HS-27A (cell line): ENCODE results near the gene RAPGEF1.
"Not testable (repeated sequence)": the region's sequence is repeated elsewhere in the genome, so short reads cannot be mapped to it uniquely, and the experiment has no call there.

Source experiments
- DNase-seq: peaks from one replicate; pipeline ENCODE4 v3.0.0-alpha.2; 2012; ENCODE audit warnings: low read depth, missing footprints

Gene RAPGEF1

GRCh38 chr9:131562032-131562959 lies 177.6 kb downstream of the RAPGEF1 start:
- DNase-seq, result no peak

DNA sequence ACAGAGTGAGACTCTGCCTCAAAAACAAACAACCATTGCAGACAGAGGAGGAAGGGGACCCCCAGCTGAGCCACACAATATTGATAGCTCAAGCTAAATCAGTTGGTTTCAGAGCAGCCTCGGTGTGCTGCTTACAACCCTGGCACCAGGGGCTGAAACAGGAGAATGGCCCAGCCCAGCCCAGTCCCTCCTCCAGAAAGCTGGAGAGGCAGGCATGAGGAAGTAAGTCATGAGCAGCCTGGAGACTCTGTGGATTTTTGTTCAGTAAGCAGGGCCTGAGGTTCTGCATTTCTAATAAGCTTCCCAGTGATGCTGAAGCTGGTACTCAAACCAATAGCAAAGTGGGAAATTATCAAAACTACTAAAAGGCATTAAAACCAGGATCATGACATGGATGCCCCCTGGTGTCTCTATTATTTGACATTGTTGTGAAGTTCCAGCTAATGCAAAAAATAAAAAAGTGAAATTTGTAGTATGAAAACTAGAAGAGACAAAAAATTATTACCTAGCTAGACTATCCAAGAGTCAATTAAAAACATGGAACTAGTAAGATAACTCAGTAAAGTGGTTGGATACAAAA lies 180.4 kb downstream of the RAPGEF1 start:
- no peak for DNase-seq

- DNase-seq, result no peak
Measured at GRCh38 chr9:131557855-131558548, 181.9 kb downstream of the RAPGEF1 start.

GRCh38 chr9:131555841-131556673 lies 183.8 kb downstream of the RAPGEF1 start:
- DNase-seq, result no peak

GRCh38 chr9:131554843-131555351 lies 185.0 kb downstream of the RAPGEF1 start:
- DNase-seq, result no peak

DNA sequence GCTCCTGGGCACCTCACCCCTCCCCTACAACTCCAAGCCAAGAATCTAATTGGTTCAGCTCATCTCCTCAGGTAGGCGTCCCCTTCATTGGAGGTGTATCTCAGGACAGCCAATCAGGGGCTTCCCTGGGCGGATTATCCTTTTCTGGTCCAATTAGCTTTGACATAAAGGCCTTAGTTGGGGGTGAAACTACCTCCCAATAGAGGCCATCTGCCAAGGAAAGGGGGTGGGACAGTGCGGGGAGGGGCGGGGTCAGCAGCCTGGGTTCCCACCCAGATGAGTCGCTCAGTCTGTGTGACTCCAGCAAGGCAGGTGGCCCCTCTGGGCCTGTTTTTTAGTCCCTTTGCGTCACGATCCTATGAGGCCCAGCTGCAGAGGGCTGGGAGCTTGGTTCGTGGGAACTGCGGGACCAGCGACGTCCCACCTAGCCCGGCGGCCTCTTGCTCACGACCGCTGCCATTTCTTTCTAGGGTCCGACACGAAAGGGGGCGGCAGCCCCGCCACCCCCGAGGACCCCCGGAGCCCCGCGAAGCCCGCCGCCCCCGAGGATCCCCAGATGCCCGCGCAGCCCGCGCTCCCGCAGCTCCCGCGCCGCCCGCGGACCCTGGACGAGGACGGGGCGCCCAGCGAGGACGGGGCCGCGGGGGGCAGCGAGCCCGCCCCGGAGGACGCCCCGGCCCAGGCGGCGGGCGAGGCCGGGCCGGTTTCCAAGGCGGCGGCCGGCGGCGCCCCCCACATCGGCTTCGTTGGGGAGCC lies 185.6 kb downstream of the RAPGEF1 start:
- DNase-seq, result no peak

GRCh38 chr9:131552030-131552429 lies 187.8 kb downstream of the RAPGEF1 start:
- DNase-seq, result no peak

DNA sequence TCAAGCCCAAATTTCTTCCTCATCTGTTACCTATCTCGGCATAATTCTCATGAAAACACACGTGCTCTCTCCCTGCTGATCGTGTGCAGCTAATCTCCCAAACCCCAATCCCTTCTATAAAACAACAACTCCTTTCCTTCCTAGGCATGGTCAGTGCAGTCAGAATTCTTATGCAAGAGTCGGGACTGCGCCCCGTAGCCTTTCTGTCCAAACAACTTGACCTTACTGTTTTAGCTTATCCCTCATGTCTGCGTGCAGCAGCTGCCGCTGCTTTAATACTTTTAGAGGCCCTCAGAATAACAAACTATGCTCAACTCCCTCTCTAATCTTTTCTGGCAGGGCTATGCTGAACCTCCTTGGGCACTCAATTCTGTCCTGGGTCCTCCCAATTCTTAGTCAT lies 189.4 kb downstream of the RAPGEF1 start:
- DNase-seq, result not testable (repeated sequence)

DNA sequence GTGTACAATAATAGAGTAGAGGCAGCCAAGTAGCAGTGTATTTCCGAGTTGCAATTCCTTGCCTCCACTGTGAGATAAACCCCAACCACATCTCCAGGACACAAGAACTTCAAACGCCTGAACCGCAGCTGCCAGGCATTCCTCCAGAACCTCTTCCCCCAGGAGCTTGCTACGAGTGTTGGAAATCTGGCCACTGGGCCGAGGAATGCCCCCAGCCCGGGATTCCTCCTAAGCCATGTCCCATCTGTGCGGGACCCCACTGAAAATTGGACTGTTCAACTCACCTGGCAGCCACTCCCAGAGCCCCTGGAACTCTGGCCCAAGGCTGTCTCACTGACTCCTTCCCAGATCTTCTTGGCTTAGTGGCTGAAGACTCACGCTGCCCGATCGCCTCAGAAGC lies 190.7 kb downstream of the RAPGEF1 start:
- DNase-seq, result not testable (repeated sequence)

DNA sequence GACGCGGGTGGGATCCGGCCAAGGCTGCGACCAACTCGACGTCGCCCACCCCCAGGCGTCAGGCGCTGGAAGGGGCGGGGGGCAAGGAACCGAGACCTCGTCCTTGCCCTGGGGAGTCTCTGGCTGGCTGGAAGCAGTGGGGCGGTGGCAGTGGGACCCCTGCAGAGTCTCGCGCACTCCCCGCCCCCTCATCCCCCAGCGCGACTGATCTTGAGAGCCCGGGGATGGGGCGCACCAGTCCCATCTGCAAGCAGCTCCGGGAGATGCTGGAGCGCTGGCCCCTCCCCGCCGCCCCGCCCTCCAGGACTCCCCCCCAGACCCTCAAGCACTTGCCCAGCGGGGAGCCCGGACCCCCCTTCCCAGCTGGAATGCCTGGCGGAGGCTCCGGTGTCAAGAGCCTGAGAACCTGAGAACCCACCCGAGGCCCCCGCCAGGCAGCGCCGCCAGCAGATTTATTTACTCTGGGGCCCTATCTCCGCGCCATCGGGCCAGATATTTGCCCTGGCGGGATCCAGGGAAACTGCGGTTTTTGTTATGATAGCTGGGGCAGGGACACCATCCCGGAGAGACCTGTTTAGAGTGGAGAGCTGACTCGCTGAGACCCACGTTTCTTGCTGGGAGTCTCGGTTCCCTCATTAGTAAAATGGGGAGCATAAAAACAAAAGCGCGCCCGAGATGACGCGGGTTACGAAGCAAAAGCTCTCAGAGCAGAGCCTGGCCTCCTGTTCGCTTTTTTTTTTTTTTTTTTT lies 193.4 kb downstream of the RAPGEF1 start:
- DNase-seq, result no peak

- no peak for DNase-seq
Measured at GRCh38 chr9:131545786-131546335, 194.0 kb downstream of the RAPGEF1 start.

DNA sequence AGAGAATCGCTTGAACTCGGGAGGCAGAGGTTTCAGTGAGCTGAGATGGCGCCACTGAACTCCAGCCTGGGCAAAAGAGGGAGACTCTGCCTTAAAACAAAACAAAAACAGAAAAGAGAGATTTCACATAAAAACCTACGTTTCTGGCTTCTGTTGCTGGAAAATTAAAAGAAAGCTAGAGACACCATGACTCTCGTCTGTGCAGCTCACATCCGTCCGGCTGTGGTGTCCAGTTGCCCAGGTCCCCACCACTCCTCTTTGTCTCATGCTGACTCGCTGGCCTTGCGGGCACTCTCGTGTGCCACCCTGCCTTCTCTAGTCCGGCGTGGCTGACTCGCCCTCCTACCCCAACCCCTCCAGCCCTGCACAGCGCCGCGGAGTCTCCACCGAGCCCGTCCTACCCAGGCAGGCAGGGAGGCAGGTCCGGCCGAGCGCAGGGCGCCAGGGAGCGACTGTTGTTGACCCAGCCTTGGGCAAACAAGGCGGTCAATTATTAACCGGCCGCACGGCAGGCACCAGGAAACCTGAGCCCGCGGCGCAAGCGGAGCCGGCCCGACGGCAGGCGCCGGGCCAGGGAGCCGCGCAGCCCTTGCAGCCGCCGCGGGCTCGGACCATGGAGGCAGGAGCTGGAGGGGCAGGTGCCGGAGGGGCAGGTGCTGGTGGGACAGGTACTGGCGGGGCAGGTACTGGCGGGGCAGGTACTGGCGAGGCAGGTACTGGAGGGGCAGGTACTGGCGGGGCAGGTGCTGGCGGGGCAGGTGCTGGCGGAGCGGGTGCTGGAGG lies 194.7 kb downstream of the RAPGEF1 start, which contains the start of gene PRRT1B:
TSS of gene PRRT1B (plus strand) at position 521 of the 783 bp plus-strand sequence. CDS start at position 614, 93 bp downstream.
- no peak for DNase-seq

- no peak for DNase-seq
Measured at GRCh38 chr9:131543141-131543540, 196.7 kb downstream of the RAPGEF1 start.

GRCh38 chr9:131539223-131539923 lies 200.5 kb downstream of the RAPGEF1 start:
- no peak for DNase-seq

DNA sequence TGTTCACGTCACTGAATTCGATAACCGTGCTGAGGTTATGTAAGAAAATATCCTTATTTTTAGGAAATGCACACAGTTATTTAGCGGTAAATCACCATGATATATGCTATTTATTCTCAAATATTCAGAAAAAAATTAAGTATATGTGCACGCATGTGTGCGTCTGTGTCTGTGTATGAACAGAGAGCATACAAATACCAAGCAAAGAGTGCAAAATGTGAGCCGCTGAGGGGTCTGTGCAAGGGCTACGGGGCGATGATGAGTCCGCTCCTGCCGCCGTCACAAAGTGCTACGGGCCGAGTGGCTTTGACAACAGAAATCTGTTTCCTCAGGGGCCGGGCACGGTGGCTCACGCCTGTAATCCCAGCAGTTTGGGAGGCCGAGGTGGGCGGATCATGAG lies 201.9 kb downstream of the RAPGEF1 start:
- no peak for DNase-seq

GRCh38 chr9:131534721-131535237 lies 205.1 kb downstream of the RAPGEF1 start:
- no peak for DNase-seq

DNA sequence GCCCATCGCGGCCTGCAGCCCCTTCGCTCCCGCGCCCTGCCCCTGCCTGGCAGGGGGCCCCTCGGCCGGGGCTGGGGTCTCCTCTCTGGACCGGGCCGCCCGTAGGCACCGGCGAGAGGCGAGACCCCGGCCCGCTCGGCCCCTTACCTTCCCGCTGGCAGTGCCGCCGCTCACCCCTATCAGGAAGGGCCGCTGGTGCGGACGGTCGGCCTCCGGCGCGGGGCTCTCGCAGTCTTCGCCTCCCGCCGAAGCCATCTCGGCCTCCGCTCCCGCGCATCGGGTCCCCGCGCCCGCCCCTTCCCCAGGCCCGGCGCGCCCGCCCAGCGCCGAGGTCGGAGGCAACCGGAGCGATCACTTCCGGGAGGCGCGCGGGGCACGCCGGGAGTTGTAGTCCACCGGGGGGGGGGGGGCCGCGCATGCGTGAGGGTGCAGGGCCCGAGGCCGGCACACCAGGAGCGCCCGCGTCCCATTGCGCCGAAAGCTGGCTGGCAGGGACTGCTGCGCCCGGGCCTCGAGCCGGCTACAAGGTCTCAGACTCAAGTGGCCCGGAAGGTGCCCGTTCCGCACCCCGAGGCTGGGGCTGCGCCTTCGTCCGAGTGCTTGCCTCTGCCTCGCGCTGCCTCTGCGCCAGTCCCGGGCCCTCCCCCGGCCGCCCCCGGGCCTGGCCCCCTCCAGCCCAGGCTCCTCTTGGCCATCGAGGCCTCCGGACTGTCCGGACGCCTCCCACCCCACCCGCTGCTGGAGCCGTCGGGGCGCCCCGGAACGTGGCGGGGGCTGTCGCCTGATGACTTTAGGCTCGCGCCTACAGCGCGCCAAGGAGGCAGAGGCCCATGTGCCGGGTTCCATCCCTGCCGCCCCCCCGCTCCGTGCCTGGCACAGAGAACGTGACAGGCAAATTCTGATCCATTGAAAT lies 208.7 kb downstream of the RAPGEF1 start, which contains the start of gene UCK1:
TSS of gene UCK1 (minus strand) at position 344 of the 913 bp plus-strand sequence. CDS start at position 255, 89 bp downstream.
- no peak for DNase-seq
